Fibroblast of villous mesenchyme (primary cell): ENCODE data around the gene ERGIC1. TPM values are rescaled to one million over a fixed set of nuclear protein-coding genes. Genes with fewer than 3 reads are reported as not detected.

Source experiments
- DNase-seq: peaks from one replicate; pipeline ENCODE4 v3.0.0-alpha.2; 2010; ENCODE audit warnings: low read depth
- H3K4me3 ChIP-seq: 2 replicates; pipeline ENCODE4 v1.5.1; 2011; ENCODE audit warnings: low read depth, mild to moderate bottlenecking, low read length
- CTCF ChIP-seq: IDR thresholded peaks from 2 replicates; pipeline ENCODE4 v1.5.1; 2012; ENCODE audit warnings: low read depth, mild to moderate bottlenecking, low read length; ENCODE audit not compliant: insufficient read depth
- total RNA-seq: library from RNA; depleted of rRNA; stranded (reverse); fragments of >200 nt; gene quantifications from 2 replicates; pipeline ENCODE4 v1.2.3, GENCODE V29; 2012

Gene ERGIC1
- total RNA-seq, 1 donor, result 139 TPM

- DNase-seq, result no peak
- H3K4me3 ChIP-seq, result no peak overlapping the region
- TF ChIP-seq CTCF, result no peak
These were observed 105.7 kb downstream of the ERGIC1 start for GRCh38 chr5:172939611-172940267.

GRCh38 chr5:172940268-172941066 lies 106.4 kb downstream of the ERGIC1 start:
- no peak for TF ChIP-seq CTCF
- H3K4me3 ChIP-seq, result no peak overlapping the region
- no peak for DNase-seq

- DNase-seq, result no peak
- H3K4me3 ChIP-seq, result no peak overlapping the region
- no peak for TF ChIP-seq CTCF
These were observed 107.0 kb downstream of the ERGIC1 start for GRCh38 chr5:172941067-172941516.

- no peak for DNase-seq
- no peak overlapping the region for H3K4me3 ChIP-seq
- no peak for TF ChIP-seq CTCF
These were observed 108.5 kb downstream of the ERGIC1 start for GRCh38 chr5:172942556-172942955.

GRCh38 chr5:172943283-172943841 lies 109.3 kb downstream of the ERGIC1 start:
- no peak for TF ChIP-seq CTCF
- peak; percentile 67 for DNase-seq
- no peak overlapping the region for H3K4me3 ChIP-seq

- no peak for TF ChIP-seq CTCF
- no peak for DNase-seq
- H3K4me3 ChIP-seq, result no peak overlapping the region
These were observed 109.9 kb downstream of the ERGIC1 start for GRCh38 chr5:172943906-172944305.
